HCT116 (cell line): ENCODE results near the gene ARHGEF25.

ENCODE experiments used
- ATF3 ChIP-seq: IDR thresholded peaks from 2 replicates; pipeline ENCODE4 v1.6.1; 2012
- CBX3 ChIP-seq: IDR thresholded peaks from 2 replicates; pipeline ENCODE4 v1.6.1; 2012; ENCODE audit warnings: low read depth
- CEBPB ChIP-seq: IDR thresholded peaks from 2 replicates; pipeline ENCODE4 v1.6.1; 2012; ENCODE audit warnings: low read depth
- CTCF ChIP-seq, 3 experiments: fragments of 200-600 bp in 1 of 3; sonication (generic) in 1 of 3; IDR thresholded peaks in 2 of 3; conservative IDR thresholded peaks in 1 of 3; 2 replicates each; pipeline ENCODE4 v1.5.1; 2012 to 2017; ENCODE audit warnings: low read depth in 2 of 3, low read length in 2 of 3, antibody characterized with exemption in 1 of 3, borderline replicate concordance in 1 of 3, control low read depth in 1 of 3, mild to moderate bottlenecking in 1 of 3, mixed read lengths in 1 of 3, mixed run types in 1 of 3, moderate library complexity in 1 of 3; ENCODE audit not compliant: insufficient read depth in 1 of 3
- EGR1 ChIP-seq: IDR thresholded peaks from 2 replicates; pipeline ENCODE4 v1.6.1; 2012; ENCODE audit warnings: low read depth
- EZH2phosphoT487 ChIP-seq: fragments of 200-600 bp; IDR thresholded peaks from 2 replicates; pipeline ENCODE4 v1.6.1; 2018; ENCODE audit warnings: antibody characterized with exemption, borderline replicate concordance
- JUND ChIP-seq: IDR thresholded peaks from 2 replicates; pipeline ENCODE4 v1.6.1; 2012
- MAX ChIP-seq: IDR thresholded peaks from 2 replicates; pipeline ENCODE4 v1.6.1; 2012
- POLR2A ChIP-seq: IDR thresholded peaks from 2 replicates; pipeline ENCODE4 v1.7.0; 2011; ENCODE audit warnings: borderline replicate concordance; ENCODE audit not compliant: insufficient read depth, insufficient read length; ENCODE audit errors: extremely low read depth
- RAD21 ChIP-seq: IDR thresholded peaks from 2 replicates; pipeline ENCODE4 v1.6.1; 2012; ENCODE audit warnings: low read depth, mild to moderate bottlenecking
- REST ChIP-seq: IDR thresholded peaks from 2 replicates; pipeline ENCODE4 v1.6.1; 2012; ENCODE audit warnings: low read depth
- SIN3A ChIP-seq: IDR thresholded peaks from 2 replicates; pipeline ENCODE4 v1.6.1; 2012; ENCODE audit warnings: low read depth

- no peak for TF ChIP-seq EGR1
- TF ChIP-seq SIN3A: no peak
- TF ChIP-seq CTCF (IDR thresholded peaks at IDR 0.05 in 2 of 3, conservative IDR thresholded peaks at IDR 0.05 in 1 of 3; ENCODE audit: borderline replicate concordance in 1 of 3, insufficient read depth in 1 of 3, low read depth in 2 of 3, low read length in 2 of 3): no peak
- TF ChIP-seq RAD21: no peak
- TF ChIP-seq POLR2A: no peak
- TF ChIP-seq REST: no peak
- TF ChIP-seq MAX: no peak
- no peak for TF ChIP-seq EZH2phosphoT487
- no peak for TF ChIP-seq CBX3
- no peak for TF ChIP-seq ATF3
- no peak for TF ChIP-seq CEBPB
- no peak for TF ChIP-seq JUND
Observed at GRCh38 chr12:57628280-57629191, 17.3 kb downstream of the ARHGEF25 start.
